ENCODE data around the gene HIVEP3. TPM values are rescaled to one million over a fixed set of nuclear protein-coding genes. Genes with fewer than 3 reads are reported as not detected.
"Not testable (repeated sequence)": the region's sequence is repeated elsewhere in the genome, so short reads cannot be mapped to it uniquely, and the experiment has no call there.

HIVEP3 gene
- 10 to 100 TPM; 25.3 to 26.2 TPM for total RNA-seq

DNA sequence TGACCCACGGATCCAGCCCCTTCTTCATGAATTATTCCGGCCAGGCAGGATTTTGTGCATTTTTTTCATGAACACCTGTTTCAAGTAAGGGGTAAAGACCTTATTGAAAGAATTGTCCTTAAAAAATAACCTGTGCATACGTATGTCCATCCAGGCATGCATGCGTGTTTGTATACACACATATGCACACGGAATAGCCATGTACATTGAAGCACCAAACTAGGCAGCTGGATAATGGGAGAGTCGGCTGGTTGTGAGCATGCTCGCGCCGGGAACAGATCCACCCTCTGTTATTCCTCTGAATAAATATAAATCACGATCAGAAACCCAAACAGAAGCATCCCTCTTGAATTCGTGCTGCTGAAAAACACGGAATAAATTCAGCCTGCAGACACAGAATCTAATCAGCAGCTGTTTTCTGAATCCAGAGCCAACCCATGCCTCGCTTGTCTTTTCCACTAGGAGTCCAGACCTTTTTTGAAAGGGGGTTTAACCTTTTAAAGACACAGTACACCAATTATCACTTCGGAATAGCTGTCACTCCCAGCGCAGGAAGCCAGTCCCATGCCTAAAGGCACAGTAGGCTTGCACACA lies at the start of gene HIVEP3:
Gene HIVEP3, minus strand, starts transcription at position 473 of the 594 bp plus-strand sequence.
- peak within 1 kb of the TSS; percentile 97 for H3K27ac Mint-ChIP-seq
- POLR2A ChIA-PET, result interaction anchor here (1.1 to 3.0 kb wide), 3 partner anchors 16 to 99 kb away, joined by 3 to 15 read pairs (median 3); no protein-coding TSS in a partner anchor
- H3K27me3 Mint-ChIP-seq, result no peaks in the 10 kb centered on the region

DNA sequence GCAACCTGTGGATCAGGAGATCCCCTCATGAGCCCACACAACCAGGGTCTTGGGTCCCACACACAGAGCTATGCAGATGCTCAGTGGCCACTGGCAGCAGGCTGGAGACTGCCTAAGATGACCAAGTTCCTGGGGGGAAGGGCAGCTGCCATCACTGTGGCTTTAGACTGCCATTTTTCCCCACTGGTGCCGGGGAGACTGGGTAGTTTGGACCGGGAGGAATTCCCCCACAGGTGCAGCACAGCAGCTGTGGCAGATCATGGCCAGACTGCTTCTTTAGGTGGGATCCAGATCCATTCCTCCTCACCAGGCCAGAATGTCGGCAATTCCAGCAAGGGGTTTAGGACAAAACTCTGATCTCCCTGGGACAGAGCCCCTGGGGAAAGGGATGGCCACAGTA lies 45.7 kb upstream of the HIVEP3 start:
- Mint-ChIP-seq H3K36me3 (peaks cover 7% of the 10 kb centered on the region), H3K27ac (no peak overlapping the region), H3K4me1 (ENCODE audit: low read depth) (no peaks in the 10 kb centered on the region), H3K27me3 (no peaks in the 10 kb centered on the region), H3K9me3 (peaks cover 7% of the 10 kb centered on the region), H3K4me3 (no peak overlapping the region)
- intact Hi-C loops (cut with micrococcal nuclease), result no loop called here
- DNase-seq, result no peak
- ChIA-PET CTCF (no interaction called here), POLR2A (no interaction called here)

More for the DNA sequence above, at the start of gene HIVEP3:
- peaks cover 71% of the 10 kb centered on the region for H3K4me1 Mint-ChIP-seq (ENCODE audit: low read depth)
- peak within 1 kb of the TSS; percentile 92 for H3K4me3 Mint-ChIP-seq
- CTCF ChIA-PET, result interaction anchor here (0.7 to 2.4 kb wide), 5 partner anchors 27 to 848 kb away, joined by 3 to 8 read pairs (median 3); partner anchors contain the start of gene P3H1
- H3K36me3 Mint-ChIP-seq, result no peaks in the 10 kb centered on the region
- peaks cover 5% of the 10 kb centered on the region for H3K9me3 Mint-ChIP-seq
- DNase-seq, result no peak
- intact Hi-C loops (cut with micrococcal nuclease), result loop anchor here (2.0 to 5.0 kb wide), 4 partner anchors 20 to 176 kb away; no protein-coding TSS in a partner anchor

DNA sequence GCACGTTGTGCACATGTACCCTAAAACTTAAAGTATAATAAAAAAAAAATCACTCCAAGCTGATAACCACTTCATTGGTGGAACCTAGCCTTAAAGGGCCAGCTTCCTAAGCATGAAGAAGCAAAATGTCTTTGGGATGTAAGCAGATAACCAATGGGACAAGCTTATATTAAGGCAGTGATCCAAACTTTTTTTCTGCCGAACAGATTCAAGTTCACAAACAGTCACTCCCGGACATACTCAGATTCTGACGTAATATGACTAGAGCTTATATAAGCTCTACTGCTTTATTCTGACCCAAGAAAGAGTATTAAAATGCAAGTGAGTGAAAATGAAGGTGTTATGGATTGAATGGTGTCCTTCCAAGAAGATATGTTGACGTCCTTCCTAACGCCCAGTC lies 44.9 kb upstream of the HIVEP3 start:
- Mint-ChIP-seq H3K36me3 (peaks cover 7% of the 10 kb centered on the region), H3K27me3 (no peaks in the 10 kb centered on the region), H3K4me3 (no peak overlapping the region), H3K9me3 (peaks cover 7% of the 10 kb centered on the region), H3K27ac (no peak overlapping the region), H3K4me1 (ENCODE audit: low read depth) (no peaks in the 10 kb centered on the region)
- ChIA-PET POLR2A (no interaction called here), CTCF (no interaction called here)
- intact Hi-C loops (cut with micrococcal nuclease), result no loop called here
- DNase-seq, result no peak

DNA sequence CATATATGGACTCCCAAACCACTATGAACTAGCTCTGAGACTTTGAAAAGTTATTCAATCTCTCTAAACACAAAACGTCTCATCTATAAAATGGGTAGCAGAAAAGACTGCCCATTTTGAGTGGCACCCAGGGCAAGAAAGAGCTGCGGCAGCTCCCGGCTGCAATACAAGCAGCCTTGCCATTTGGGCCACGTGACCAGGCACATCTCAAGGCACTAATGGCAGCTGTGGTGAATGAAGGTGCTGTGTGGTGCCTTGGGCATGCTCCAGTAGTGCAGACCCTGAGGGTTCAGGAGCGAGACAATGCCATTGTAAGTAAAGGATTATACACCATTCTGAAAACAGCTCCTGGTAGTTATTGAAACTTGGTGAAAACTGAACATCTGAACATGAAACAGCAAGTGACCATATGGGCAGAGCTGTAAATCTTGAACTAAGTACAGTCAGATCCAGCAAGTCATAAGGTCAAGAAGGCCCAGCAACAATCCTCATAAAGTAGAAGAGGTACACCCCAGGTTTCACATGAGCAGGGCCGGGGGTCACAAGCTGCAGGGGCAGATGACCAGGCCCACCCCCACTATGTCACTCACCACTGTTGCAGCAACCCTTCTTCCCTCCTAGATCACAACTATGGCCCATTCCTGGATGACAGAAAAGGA lies 39.4 kb upstream of the HIVEP3 start:
- Mint-ChIP-seq H3K4me1 (ENCODE audit: low read depth) (peaks cover 15% of the 10 kb centered on the region), H3K9me3 (no peaks in the 10 kb centered on the region), H3K36me3 (no peaks in the 10 kb centered on the region), H3K27me3 (no peaks in the 10 kb centered on the region), H3K27ac (no peak overlapping the region), H3K4me3 (no peak overlapping the region)
- intact Hi-C loops (cut with micrococcal nuclease), result no loop called here
- POLR2A ChIA-PET, result interaction anchor here (0.7 to 1.4 kb wide), 2 partner anchors 23 to 38 kb away, joined by 3 to 4 read pairs; no protein-coding TSS in a partner anchor
- CTCF ChIA-PET, result interaction anchor here (0.8 kb wide), 1 partner anchor 215 kb away, joined by 3 read pairs; no protein-coding TSS in a partner anchor
- DNase-seq, result no peak

DNA sequence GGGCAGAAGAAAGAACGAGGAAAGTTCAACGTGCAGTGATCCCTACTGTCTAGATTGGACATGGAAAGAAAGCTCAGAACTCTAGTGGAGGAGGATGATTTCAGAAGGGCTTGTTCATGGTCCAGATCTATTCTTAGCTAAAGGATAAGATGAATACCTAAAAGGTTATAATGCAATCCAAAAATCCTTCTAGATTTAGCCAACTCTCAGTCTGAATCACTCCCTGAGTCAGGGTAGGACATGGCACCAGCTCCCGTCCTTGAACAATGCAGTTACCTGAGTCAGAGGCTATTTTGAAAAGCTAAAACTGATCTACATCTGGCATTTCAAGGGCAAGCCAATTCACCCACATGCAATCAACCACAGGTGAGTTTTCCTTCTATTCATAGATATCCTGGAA lies 38.8 kb upstream of the HIVEP3 start:
- H3K4me1 Mint-ChIP-seq (ENCODE audit: low read depth), result peaks cover 15% of the 10 kb centered on the region
- ChIA-PET CTCF (interaction anchor here (0.8 kb wide), 1 partner anchor 216 kb away, joined by 3 read pairs; no protein-coding TSS in a partner anchor), POLR2A (interaction anchor here (0.7 kb wide), 1 partner anchor 38 kb away, joined by 3 read pairs; no protein-coding TSS in a partner anchor)
- no peak overlapping the region for H3K27ac Mint-ChIP-seq
- no peak for DNase-seq
- no peaks in the 10 kb centered on the region for H3K27me3 Mint-ChIP-seq
- no peaks in the 10 kb centered on the region for H3K36me3 Mint-ChIP-seq
- intact Hi-C loops (cut with micrococcal nuclease), result no loop called here
- no peak overlapping the region for H3K4me3 Mint-ChIP-seq
- H3K9me3 Mint-ChIP-seq, result no peaks in the 10 kb centered on the region

DNA sequence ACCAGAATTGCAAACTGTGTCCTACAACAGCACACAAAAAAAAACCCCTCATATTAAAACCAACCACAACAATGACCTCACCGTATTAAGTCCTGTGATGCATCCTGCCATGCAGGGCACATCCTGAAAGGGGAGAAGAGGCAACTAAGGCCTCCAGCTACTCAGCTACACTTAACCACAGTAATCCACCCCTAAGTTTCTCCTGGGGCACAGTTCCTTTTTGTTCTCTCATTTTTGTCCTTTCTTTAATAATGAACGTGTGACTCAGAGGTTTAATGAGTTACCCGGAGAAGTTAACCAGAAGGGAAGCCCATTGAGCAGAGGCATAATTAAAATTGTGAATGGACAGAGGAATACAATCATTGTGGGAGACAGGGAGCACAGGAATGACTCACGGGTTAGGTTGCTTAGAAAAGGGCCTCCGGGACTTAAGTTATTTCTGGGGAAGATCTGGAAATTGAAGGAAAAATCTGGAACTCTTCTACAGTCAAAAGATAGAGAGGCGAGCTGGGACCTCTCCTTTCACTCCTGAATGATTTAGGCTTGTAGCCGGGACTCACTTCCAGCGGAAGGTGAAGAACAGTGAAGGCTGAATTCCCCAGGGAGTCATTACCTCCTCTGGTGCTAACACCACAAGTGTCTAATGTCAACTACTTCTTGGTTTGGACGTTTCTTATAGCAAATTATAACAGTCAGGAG lies 36.9 kb upstream of the HIVEP3 start:
- peak; percentile 33 for DNase-seq
- POLR2A ChIA-PET, result no interaction called here
- Mint-ChIP-seq H3K9me3 (peaks cover 19% of the 10 kb centered on the region), H3K36me3 (peaks cover 12% of the 10 kb centered on the region), H3K27me3 (no peaks in the 10 kb centered on the region), H3K27ac (no peak overlapping the region), H3K4me1 (ENCODE audit: low read depth) (peaks cover 32% of the 10 kb centered on the region), H3K4me3 (no peak overlapping the region)
- intact Hi-C loops (cut with micrococcal nuclease), result no loop called here
- CTCF ChIA-PET, result no interaction called here

DNA sequence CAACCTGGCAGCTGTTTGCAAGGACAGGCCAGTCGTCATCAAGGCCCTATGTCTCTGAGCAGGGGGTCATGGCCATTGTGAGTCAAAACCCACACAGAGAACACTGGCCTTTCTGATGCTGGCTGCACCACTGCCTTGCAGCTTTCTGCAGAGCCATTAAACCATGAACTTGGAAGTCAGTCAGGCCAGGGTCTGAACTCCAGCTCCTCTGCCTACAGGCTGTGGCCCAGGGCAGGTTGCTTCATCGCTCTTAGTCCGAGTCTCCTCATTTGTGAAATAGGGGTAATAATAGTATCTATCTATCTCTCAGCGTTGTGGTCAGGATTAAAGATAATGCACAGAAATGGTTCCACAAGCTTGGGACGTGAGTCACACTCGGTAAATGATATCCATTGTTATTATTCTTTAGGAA lies 35.8 kb upstream of the HIVEP3 start:
- ChIA-PET CTCF (no interaction called here), POLR2A (no interaction called here)

DNA sequence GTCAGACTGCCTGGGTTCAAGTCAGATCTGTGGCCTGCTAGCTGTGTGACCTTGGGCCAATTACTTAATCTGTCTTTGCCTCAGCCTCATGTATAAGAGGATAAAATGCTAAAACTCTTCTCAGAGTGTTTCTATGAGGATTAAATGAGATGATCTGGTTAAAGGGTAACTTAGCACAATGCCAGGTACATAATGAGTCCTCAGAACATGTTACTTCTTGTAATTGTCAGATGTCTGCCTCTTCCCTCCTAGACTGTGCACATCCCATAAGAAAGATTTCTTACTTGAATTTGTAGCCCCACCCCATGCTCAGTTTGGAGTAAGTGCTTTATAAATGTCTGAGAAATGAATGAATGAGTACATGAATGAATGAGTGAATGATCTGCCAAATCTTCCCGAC lies 34.6 kb upstream of the HIVEP3 start:
- Mint-ChIP-seq H3K27me3 (no peaks in the 10 kb centered on the region), H3K27ac (no peak overlapping the region), H3K4me1 (ENCODE audit: low read depth) (peaks cover 40% of the 10 kb centered on the region), H3K9me3 (peaks cover 34% of the 10 kb centered on the region), H3K36me3 (peaks cover 19% of the 10 kb centered on the region), H3K4me3 (no peak overlapping the region)
- ChIA-PET CTCF (no interaction called here), POLR2A (no interaction called here)
- DNase-seq, result no peak
- intact Hi-C loops (cut with micrococcal nuclease), result loop anchor here (5.0 kb wide), 1 partner anchor 36 kb away; the partner anchor contains the start of gene HIVEP3

More for the DNA sequence above, 35.8 kb upstream of the HIVEP3 start:
- peaks cover 25% of the 10 kb centered on the region for H3K9me3 Mint-ChIP-seq
- H3K27ac Mint-ChIP-seq, result no peak overlapping the region
- intact Hi-C loops (cut with micrococcal nuclease), result loop anchor here (5.0 kb wide), 1 partner anchor 37 kb away; the partner anchor contains the start of gene HIVEP3
- DNase-seq, result no peak
- no peaks in the 10 kb centered on the region for H3K27me3 Mint-ChIP-seq
- peaks cover 19% of the 10 kb centered on the region for H3K36me3 Mint-ChIP-seq
- peaks cover 40% of the 10 kb centered on the region for H3K4me1 Mint-ChIP-seq (ENCODE audit: low read depth)
- no peak overlapping the region for H3K4me3 Mint-ChIP-seq

DNA sequence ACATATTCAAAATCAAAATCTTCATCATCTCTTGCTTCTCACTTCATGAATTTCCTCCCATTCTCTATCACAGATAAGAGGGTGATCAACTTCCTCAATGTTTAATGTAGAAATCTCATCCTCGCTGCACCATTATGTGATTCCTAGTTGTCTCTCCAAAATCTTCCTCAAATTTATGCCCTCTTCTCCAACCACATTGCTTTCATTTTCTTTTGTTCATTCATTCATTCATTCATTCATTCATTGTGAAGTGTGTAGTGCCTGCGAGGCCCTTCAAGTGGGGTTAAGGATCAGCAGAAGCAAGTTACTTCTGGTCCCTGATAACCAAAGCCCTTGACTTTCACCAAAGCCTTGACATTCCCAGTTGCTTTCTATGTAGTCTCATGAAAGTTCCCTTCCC lies 33.5 kb upstream of the HIVEP3 start:
- Mint-ChIP-seq H3K4me3 (no peak overlapping the region), H3K27ac (no peak overlapping the region), H3K4me1 (ENCODE audit: low read depth) (peaks cover 37% of the 10 kb centered on the region), H3K36me3 (peaks cover 19% of the 10 kb centered on the region), H3K27me3 (no peaks in the 10 kb centered on the region), H3K9me3 (peaks cover 34% of the 10 kb centered on the region)
- no peak for DNase-seq
- ChIA-PET POLR2A (no interaction called here), CTCF (no interaction called here)
- intact Hi-C loops (cut with micrococcal nuclease), result loop anchor here (5.0 kb wide), 1 partner anchor 35 kb away; the partner anchor contains the start of gene HIVEP3

DNA sequence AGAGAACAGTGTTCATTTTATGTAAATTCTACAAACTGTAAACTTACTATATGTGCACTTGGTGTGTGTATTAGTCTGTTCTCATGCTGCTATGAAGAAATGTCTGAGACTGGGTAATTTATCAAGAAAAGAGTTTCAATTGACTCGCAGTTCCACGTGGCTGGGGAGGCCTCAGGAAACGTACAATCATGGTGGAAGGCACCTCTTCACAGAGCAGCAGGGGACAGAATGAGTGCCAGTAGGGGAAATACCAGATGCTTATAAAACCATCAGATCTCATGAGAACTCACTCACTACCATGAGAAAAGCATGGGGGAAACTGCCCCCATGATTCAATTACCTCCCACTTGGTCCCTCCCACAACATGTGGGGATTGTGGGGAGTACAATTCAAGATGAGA lies 32.8 kb upstream of the HIVEP3 start:
- H3K4me3 Mint-ChIP-seq, POLR2A ChIA-PET, H3K27me3 Mint-ChIP-seq: not testable (repeated sequence)
- peak overlapping the region; percentile 39 for H3K27ac Mint-ChIP-seq
- intact Hi-C loops (cut with micrococcal nuclease), result loop anchor here (2.0 to 5.0 kb wide), 2 partner anchors 15 to 34 kb away; partner anchors contain the start of gene HIVEP3
- DNase-seq, result peak; percentile 38
- peaks cover 34% of the 10 kb centered on the region for H3K9me3 Mint-ChIP-seq
- peaks cover 19% of the 10 kb centered on the region for H3K36me3 Mint-ChIP-seq
- H3K4me1 Mint-ChIP-seq (ENCODE audit: low read depth), result peaks cover 37% of the 10 kb centered on the region
- CTCF ChIA-PET, result interaction anchor here (1.0 kb wide), 1 partner anchor 14 kb away, joined by 3 read pairs; no protein-coding TSS in a partner anchor

DNA sequence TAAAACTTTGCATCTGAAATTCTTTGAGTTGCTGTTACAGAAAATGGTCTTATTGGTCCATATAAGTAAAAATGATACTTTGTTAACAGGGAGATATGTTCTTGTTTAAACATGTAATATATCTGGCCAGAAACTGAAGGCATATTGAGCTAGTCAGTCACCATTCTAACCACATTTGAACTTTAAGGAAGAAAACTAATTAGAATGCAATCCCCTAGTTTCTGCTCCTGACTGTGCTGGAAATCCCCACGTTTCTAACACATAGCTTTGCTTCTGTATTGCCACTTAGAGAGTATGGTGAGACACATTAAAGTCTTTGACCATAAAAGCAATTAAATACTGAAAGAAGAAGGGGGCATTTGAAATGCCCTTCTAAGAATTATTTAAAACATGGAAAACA lies 32.1 kb upstream of the HIVEP3 start:
- intact Hi-C loops (cut with micrococcal nuclease), result loop anchor here (2.0 to 5.0 kb wide), 2 partner anchors 14 to 34 kb away; partner anchors contain the start of gene HIVEP3
- peak; percentile 32 for DNase-seq
- CTCF ChIA-PET, result interaction anchor here (1.0 to 1.3 kb wide), 2 partner anchors 13 to 31 kb away, joined by 3 to 4 read pairs; no protein-coding TSS in a partner anchor
- peaks cover 35% of the 10 kb centered on the region for H3K4me1 Mint-ChIP-seq (ENCODE audit: low read depth)
- H3K27ac Mint-ChIP-seq, result peak overlapping the region; percentile 39
- H3K9me3 Mint-ChIP-seq, result peaks cover 34% of the 10 kb centered on the region
- POLR2A ChIA-PET, result interaction anchor here (0.7 kb wide), 1 partner anchor 100 kb away, joined by 5 read pairs; no protein-coding TSS in a partner anchor
- H3K36me3 Mint-ChIP-seq, result peaks cover 19% of the 10 kb centered on the region
- H3K27me3 Mint-ChIP-seq, result no peaks in the 10 kb centered on the region
- H3K4me3 Mint-ChIP-seq, result no peak overlapping the region

DNA sequence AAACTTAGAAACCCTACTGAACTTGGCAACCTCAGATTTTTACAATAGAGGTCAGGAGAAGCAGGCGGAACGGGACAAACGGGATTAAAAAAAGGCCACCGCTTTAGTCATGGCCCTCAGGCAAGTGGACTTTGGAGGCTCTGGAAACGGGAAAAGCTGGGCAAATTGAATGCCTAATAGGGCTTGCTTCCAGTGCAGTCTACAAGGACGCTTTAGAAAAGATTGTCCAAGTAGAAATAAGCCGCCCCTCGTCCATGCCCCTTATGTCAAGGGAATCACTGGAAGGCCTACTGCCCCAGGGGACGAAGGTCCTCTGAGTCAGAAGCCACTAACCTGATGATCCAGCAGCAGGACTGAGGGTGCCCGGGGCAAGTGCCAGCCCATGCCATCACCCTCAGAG lies 27.2 kb upstream of the HIVEP3 start:
- POLR2A ChIA-PET, DNase-seq: not testable (repeated sequence)
- peaks cover 30% of the 10 kb centered on the region for H3K9me3 Mint-ChIP-seq

More for the DNA sequence above, 27.2 kb upstream of the HIVEP3 start:
- peaks cover 12% of the 10 kb centered on the region for H3K4me1 Mint-ChIP-seq (ENCODE audit: low read depth)
- intact Hi-C loops (cut with micrococcal nuclease); CTCF ChIA-PET; H3K4me3 Mint-ChIP-seq; H3K27ac Mint-ChIP-seq; H3K27me3 Mint-ChIP-seq: not testable (repeated sequence)
- H3K36me3 Mint-ChIP-seq, result peaks cover 13% of the 10 kb centered on the region

Measured in activated CD4-positive, alpha-beta memory T cell treated with anti-CD3 and anti-CD28 coated beads for 36 hours (primary cell).